CD14-positive monocyte (primary cell): ENCODE measurements around the gene EPB41L5. TPM values are rescaled to one million over a fixed set of nuclear protein-coding genes. Genes with fewer than 3 reads are reported as not detected.

Experiments
- DNase-seq, 3 donors: peaks; one replicate each; pipeline ENCODE4 v3.0.0-alpha.2; 2011 to 2022
- H2AFZ ChIP-seq: 2 replicates; pipeline ENCODE4 v1.6.0; 2012; ENCODE audit warnings: mild to moderate bottlenecking, low read depth, low read length, inconsistent platforms; ENCODE audit not compliant: insufficient read depth, poor library complexity, severe bottlenecking
- H3K27ac ChIP-seq, 2 donors: 1 replicate in 1 of 2; 2 replicates in 1 of 2; pipeline ENCODE4 v1.5.1; 2012 to 2013; ENCODE audit warnings: low read length in 2 of 2, control low read depth in 1 of 2, inconsistent platforms in 1 of 2, low read depth in 1 of 2, mild to moderate bottlenecking in 1 of 2
- H3K27me3 ChIP-seq, 2 donors: one replicate each; pipeline versions ENCODE4 v1.6.0 to v1.6.1; 2011 to 2013; ENCODE audit warnings: low read length in 2 of 2; ENCODE audit not compliant: control insufficient read depth in 2 of 2, insufficient read depth in 2 of 2
- H3K36me3 ChIP-seq, 2 donors: replicated peaks in 1 of 2; 1 replicate in 1 of 2; 2 replicates in 1 of 2; pipeline versions ENCODE4 v1.5.1 to v1.6.1; 2012 to 2013; ENCODE audit warnings: low read length in 2 of 2, control low read depth in 1 of 2, inconsistent platforms in 1 of 2, mild to moderate bottlenecking in 1 of 2; ENCODE audit not compliant: insufficient read depth in 2 of 2, control insufficient read depth in 1 of 2
- H3K4me1 ChIP-seq, 2 donors: 1 replicate in 1 of 2; 2 replicates in 1 of 2; pipeline versions ENCODE4 v1.5.1 to v1.6.1; 2012 to 2013; ENCODE audit warnings: low read length in 2 of 2, control low read depth in 1 of 2, inconsistent platforms in 1 of 2, mild to moderate bottlenecking in 1 of 2, moderate library complexity in 1 of 2; ENCODE audit not compliant: insufficient read depth in 2 of 2, control insufficient read depth in 1 of 2
- H3K4me2 ChIP-seq: replicated peaks from 2 replicates; pipeline ENCODE3; 2012; ENCODE audit warnings: low read length, moderate library complexity, mild to moderate bottlenecking; ENCODE audit not compliant: poor library complexity, severe bottlenecking; ENCODE audit errors: extremely low read depth
- H3K4me3 ChIP-seq, 3 experiments: fragments of 200-600 bp in 1 of 3; sonication (generic) in 1 of 3; replicated peaks in 1 of 3; 1 replicate in 2 of 3; 2 replicates in 1 of 3; pipeline ENCODE4 v1.5.1; 2011 to 2013; ENCODE audit warnings: low read length in 3 of 3, mild to moderate bottlenecking in 3 of 3, control low read depth in 2 of 3, low read depth in 2 of 3, inconsistent platforms in 1 of 3, moderate library complexity in 1 of 3
- H3K79me2 ChIP-seq: 2 replicates; pipeline ENCODE4 v1.6.0; 2012; ENCODE audit warnings: mild to moderate bottlenecking, control low read depth, inconsistent platforms, low read length, moderate library complexity; ENCODE audit not compliant: insufficient read depth
- H3K9ac ChIP-seq: 2 replicates; pipeline ENCODE4 v1.6.0; 2017; ENCODE audit warnings: low read length, mild to moderate bottlenecking; ENCODE audit not compliant: insufficient read depth, poor library complexity, severe bottlenecking
- H3K9me3 ChIP-seq, 2 donors: replicated peaks in 1 of 2; 1 replicate in 1 of 2; 2 replicates in 1 of 2; pipeline versions ENCODE4 v1.5.1 to v1.6.1; 2012 to 2013; ENCODE audit warnings: low read length in 2 of 2, control low read depth in 1 of 2; ENCODE audit not compliant: control insufficient read depth in 1 of 2, insufficient read depth in 1 of 2
- H4K20me1 ChIP-seq: 2 replicates; pipeline ENCODE4 v1.6.0; 2012; ENCODE audit warnings: mild to moderate bottlenecking, low read length, control low read depth, moderate library complexity; ENCODE audit not compliant: insufficient read depth
- H3K27ac Mint-ChIP-seq, 7 donors: one replicate each; pipeline ENCODE4 v1.8.0; 2020; ENCODE audit warnings: mild to moderate bottlenecking in 7 of 7, mixed read lengths in 7 of 7, moderate library complexity in 6 of 7, inconsistent platforms in 2 of 7
- H3K27me3 Mint-ChIP-seq, 3 donors: one replicate each; pipeline ENCODE4 v1.8.0; 2021 to 2022; ENCODE audit warnings: low read depth in 3 of 3, mild to moderate bottlenecking in 3 of 3, mixed read lengths in 3 of 3, moderate library complexity in 3 of 3, inconsistent platforms in 1 of 3
- H3K36me3 Mint-ChIP-seq, 2 donors: one replicate each; pipeline ENCODE4 v1.8.0; 2020; ENCODE audit warnings: mixed read lengths in 2 of 2, inconsistent platforms in 1 of 2, mild to moderate bottlenecking in 1 of 2
- H3K4me1 Mint-ChIP-seq: one replicate; pipeline ENCODE4 v1.8.0; 2020; ENCODE audit warnings: mild to moderate bottlenecking, mixed read lengths
- H3K4me3 Mint-ChIP-seq, 2 donors: one replicate each; pipeline ENCODE4 v1.8.0; 2020; ENCODE audit warnings: mild to moderate bottlenecking in 2 of 2, mixed read lengths in 2 of 2, moderate library complexity in 1 of 2
- H3K9me3 Mint-ChIP-seq, 7 donors: one replicate each; pipeline ENCODE4 v1.8.0; 2020 to 2022; ENCODE audit warnings: mixed read lengths in 7 of 7, mild to moderate bottlenecking in 6 of 7, moderate library complexity in 6 of 7, inconsistent platforms in 2 of 7
- WGBS: methylation state at CpG from one replicate; pipeline ENCODE4 v1.1.5; 2013; ENCODE audit warnings: missing lambda C conversion rate; ENCODE audit not compliant: insufficient coverage; 5-methylcytosine and 5-hydroxymethylcytosine counted together
- intact Hi-C, 2 donors: fragments of 100-400 bp; cut with micrococcal nuclease; formaldehyde crosslinking; loops; one replicate each; pipeline versions ENCODE4 v1.15.0 to v1.15.1; 2023
- polyA plus RNA-seq, 3 donors: library from polyadenylated mRNA; depleted of rRNA in 1 of 3; unstranded in 2 of 3; stranded (reverse) in 1 of 3; fragments of 300-500 nt in 2 of 3; fragments of >200 nt in 1 of 3; fragmentation: Illumina TruSeq in 2 of 3; gene quantifications; 1 replicate in 2 of 3; 2 replicates in 1 of 3; pipeline ENCODE4 v1.2.3, GENCODE V29; 2012 to 2021
- TF ChIP-seq, protein P1 (sequence below): fragments of 200-600 bp; IDR thresholded peaks from one replicate; pipeline ENCODE4 v1.8.0; 2022; ENCODE audit warnings: antibody characterized with exemption, mild to moderate bottlenecking

Gene EPB41L5
- polyA plus RNA-seq, 3 donors, result 1.4 to 2.4 (median 2.0) TPM

DNA sequence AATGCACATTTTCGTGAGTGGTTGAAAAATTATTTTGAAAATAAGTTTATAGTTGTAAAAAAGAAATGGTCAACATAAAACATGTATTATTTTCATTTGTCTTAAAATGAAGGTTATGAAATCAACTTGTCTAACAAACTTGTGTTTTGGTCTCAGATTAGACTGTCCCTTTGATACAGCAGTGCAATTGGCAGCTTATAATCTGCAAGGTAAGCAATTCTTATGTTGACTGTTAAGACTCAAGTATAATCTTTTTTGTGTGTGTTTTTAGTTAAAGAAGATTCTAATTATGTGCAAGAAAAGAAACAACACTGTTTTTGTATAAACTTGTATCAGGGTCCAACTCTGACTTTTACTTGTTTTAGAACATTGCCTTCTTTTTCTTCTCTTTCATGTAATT, 62.7 kb downstream of the EPB41L5 start:
- H3K27me3 ChIP-seq, result no peaks in the 10 kb centered on the region
- DNase-seq, result no peak
- no peak overlapping the region for H3K4me2 ChIP-seq
- H3K4me3 Mint-ChIP-seq, result no peak overlapping the region
- H3K4me3 ChIP-seq, result no peak overlapping the region
- peaks cover 0 to 1% (median 0%) of the 10 kb centered on the region in 3 donors for H3K27me3 Mint-ChIP-seq
- intact Hi-C loops, result no loop called here
- WGBS, result no CpG with 5 or more reads among the region's 1 CpG
- TF ChIP-seq, protein P1, sequence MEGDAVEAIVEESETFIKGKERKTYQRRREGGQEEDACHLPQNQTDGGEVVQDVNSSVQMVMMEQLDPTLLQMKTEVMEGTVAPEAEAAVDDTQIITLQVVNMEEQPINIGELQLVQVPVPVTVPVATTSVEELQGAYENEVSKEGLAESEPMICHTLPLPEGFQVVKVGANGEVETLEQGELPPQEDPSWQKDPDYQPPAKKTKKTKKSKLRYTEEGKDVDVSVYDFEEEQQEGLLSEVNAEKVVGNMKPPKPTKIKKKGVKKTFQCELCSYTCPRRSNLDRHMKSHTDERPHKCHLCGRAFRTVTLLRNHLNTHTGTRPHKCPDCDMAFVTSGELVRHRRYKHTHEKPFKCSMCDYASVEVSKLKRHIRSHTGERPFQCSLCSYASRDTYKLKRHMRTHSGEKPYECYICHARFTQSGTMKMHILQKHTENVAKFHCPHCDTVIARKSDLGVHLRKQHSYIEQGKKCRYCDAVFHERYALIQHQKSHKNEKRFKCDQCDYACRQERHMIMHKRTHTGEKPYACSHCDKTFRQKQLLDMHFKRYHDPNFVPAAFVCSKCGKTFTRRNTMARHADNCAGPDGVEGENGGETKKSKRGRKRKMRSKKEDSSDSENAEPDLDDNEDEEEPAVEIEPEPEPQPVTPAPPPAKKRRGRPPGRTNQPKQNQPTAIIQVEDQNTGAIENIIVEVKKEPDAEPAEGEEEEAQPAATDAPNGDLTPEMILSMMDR, result no peak
- H3K4me1 Mint-ChIP-seq, result no peaks in the 10 kb centered on the region
- H3K79me2 ChIP-seq, result no peaks in the 10 kb centered on the region
- H3K27ac Mint-ChIP-seq, result no peak overlapping the region
- no peaks in the 10 kb centered on the region for H3K36me3 ChIP-seq
- H3K9ac ChIP-seq, result no peak overlapping the region
- H2AFZ ChIP-seq, result no peak overlapping the region
- no peaks in the 10 kb centered on the region for H3K4me1 ChIP-seq
- H3K27ac ChIP-seq, result no peak overlapping the region
- H4K20me1 ChIP-seq, result no peaks in the 10 kb centered on the region
- H3K9me3 Mint-ChIP-seq, result peaks cover 0 to 5% (median 2%) of the 10 kb centered on the region in 7 donors
- peaks cover 0 to 2% of the 10 kb centered on the region in 2 donors for H3K36me3 Mint-ChIP-seq
- no peaks in the 10 kb centered on the region for H3K9me3 ChIP-seq

DNA sequence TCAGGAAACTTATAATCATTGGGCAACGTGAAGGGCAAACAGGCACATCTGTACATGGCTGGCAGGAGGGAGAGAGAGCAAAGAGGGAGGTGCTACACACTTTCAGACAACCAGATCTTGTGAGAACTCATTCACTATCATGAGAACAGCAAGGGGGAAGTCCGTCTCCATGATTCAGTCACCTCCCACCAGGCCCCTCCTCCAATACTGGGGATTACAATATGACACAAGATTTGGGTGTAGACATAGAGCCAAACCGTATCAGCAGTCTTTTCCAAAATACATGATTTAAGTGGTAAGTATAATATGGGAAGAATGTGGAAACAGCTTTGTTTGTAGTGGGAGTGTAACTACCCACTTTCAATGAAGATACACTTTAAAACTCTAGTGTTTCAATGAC, 65.0 kb downstream of the EPB41L5 start:
- Mint-ChIP-seq H3K4me3 (no peak overlapping the region), H3K4me1 (no peaks in the 10 kb centered on the region), H3K36me3 (peaks cover 0 to 2% of the 10 kb centered on the region in 2 donors), H3K27ac (peak overlapping the region in 1 of 7 donors; percentile 15), H3K9me3 (peaks cover 0 to 5% (median 4%) of the 10 kb centered on the region in 7 donors), H3K27me3 (peaks cover 0 to 1% (median 0%) of the 10 kb centered on the region in 3 donors)
- H3K4me3 ChIP-seq, result no peak overlapping the region
- no peak overlapping the region for H2AFZ ChIP-seq
- DNase-seq, result peak in 1 of 3 donors; percentile 33
- no peak overlapping the region for H3K4me2 ChIP-seq
- no peak overlapping the region for H3K9ac ChIP-seq
- H3K4me1 ChIP-seq, result no peaks in the 10 kb centered on the region
- H3K36me3 ChIP-seq, result no peaks in the 10 kb centered on the region
- no peaks in the 10 kb centered on the region for H3K27me3 ChIP-seq
- intact Hi-C loops, result no loop called here
- H3K27ac ChIP-seq, result no peak overlapping the region
- TF ChIP-seq, protein P1, result no peak
- no peaks in the 10 kb centered on the region for H3K79me2 ChIP-seq
- H4K20me1 ChIP-seq, result no peaks in the 10 kb centered on the region
- H3K9me3 ChIP-seq, result no peaks in the 10 kb centered on the region
- no CpG with 5 or more reads among the region's 3 CpGs for WGBS
